Suprapubic skin (tissue), 4 donors: ENCODE results near the gene MMAB. TPM values are rescaled to one million over a fixed set of nuclear protein-coding genes. Genes with fewer than 3 reads are reported as not detected.

Experiments
- DNase-seq, 2 donors: peaks; one replicate each; pipeline ENCODE4 v3.0.0-alpha.2; 2019; ENCODE audit warnings: low spot score in 2 of 2
- H3K27ac ChIP-seq: fragments of 200-600 bp; sonication (generic); one replicate; pipeline ENCODE4 v1.5.1; 2019
- H3K27me3 ChIP-seq: fragments of 200-600 bp; sonication (generic); one replicate; pipeline ENCODE4 v1.5.1; 2019
- H3K36me3 ChIP-seq: fragments of 200-600 bp; sonication (generic); one replicate; pipeline ENCODE4 v1.5.1; 2019
- H3K4me1 ChIP-seq: fragments of 200-600 bp; sonication (generic); one replicate; pipeline ENCODE4 v1.5.1; 2019
- H3K4me3 ChIP-seq: fragments of 200-600 bp; sonication (generic); one replicate; pipeline ENCODE4 v1.5.1; 2019; ENCODE audit warnings: mild to moderate bottlenecking
- H3K9me3 ChIP-seq: fragments of 200-600 bp; sonication (generic); one replicate; pipeline ENCODE4 v1.5.1; 2019
- EP300 ChIP-seq: sonication (generic); formaldehyde crosslinking; IDR thresholded peaks from one replicate; pipeline ENCODE4 v1.6.1; 2017; ENCODE audit warnings: antibody characterized with exemption
- POLR2A ChIP-seq, 2 donors: fragments of 450-650 bp; IDR thresholded peaks; one replicate each; pipeline ENCODE4 v1.6.1; 2017; ENCODE audit warnings: antibody characterized with exemption in 2 of 2, mild to moderate bottlenecking in 2 of 2, moderate library complexity in 2 of 2
- POLR2AphosphoS5 ChIP-seq, 3 donors: sonication (generic); formaldehyde crosslinking; IDR thresholded peaks; one replicate each; pipeline ENCODE4 v1.6.1; 2017; ENCODE audit warnings: antibody characterized with exemption in 3 of 3
- WGBS: methylation state at CpG from one replicate; pipeline ENCODE4 v1.1.5; 2018; 5-methylcytosine and 5-hydroxymethylcytosine counted together
- total RNA-seq, 4 donors: library from RNA; depleted of rRNA; stranded (reverse); fragments of >200 nt; gene quantifications; one replicate each; pipeline ENCODE4 v1.1.0, GENCODE V29; 2016
- TF ChIP-seq, protein P1 (sequence below), 2 donors: fragments of 200-600 bp in 1 of 2; fragments of 450-650 bp in 1 of 2; sonication (generic) in 1 of 2; IDR thresholded peaks; one replicate each; pipeline ENCODE4 v1.5.1; 2016 to 2019; ENCODE audit warnings: antibody characterized with exemption in 2 of 2, mild to moderate bottlenecking in 1 of 2, moderate library complexity in 1 of 2

The MMAB gene
- total RNA-seq, 4 donors from 2014 or later, result 17.1 to 37.2 (median 24.5) TPM

DNA sequence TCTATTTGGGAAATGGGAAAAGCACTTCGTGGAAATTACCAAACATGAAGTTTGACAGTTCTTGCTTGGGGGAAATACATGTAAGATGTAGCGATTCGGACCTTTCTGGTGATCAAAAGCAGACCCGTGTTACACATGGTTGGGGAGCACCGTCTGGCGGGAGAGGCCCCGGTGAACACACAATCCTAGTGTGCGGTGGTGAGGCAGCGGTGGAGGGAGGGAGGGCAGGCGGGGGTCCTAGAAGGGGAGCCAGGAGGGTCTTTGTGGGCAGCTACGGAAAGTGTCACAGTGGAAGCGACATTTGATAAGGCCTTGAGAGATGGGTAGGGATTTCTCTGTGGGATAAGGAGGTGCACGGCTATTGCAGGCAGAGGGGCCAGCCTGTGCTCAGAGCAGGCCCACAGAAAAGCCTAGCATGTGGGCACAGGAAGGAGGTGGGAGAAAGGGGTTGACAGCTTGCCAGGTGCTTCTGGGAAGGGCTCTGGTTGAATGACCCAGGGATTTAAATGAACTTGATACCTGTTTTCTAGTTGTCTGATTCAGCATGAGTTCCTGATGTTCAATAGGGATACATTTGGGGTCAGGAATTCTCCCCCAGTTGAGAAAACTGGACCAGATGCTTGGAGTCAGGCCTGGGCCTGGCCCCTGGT lies 7.5 kb upstream of the MMAB start:
- H3K27me3 ChIP-seq, result no peaks in the 10 kb centered on the region
- H3K36me3 ChIP-seq, result peaks cover 70% of the 10 kb centered on the region
- DNase-seq, result no peak
- 89% methylated on average over 13 of the region's 13 CpGs for WGBS
- H3K9me3 ChIP-seq, result no peaks in the 10 kb centered on the region
- H3K4me1 ChIP-seq, result no peaks in the 10 kb centered on the region
- TF ChIP-seq EP300 (no peak), POLR2AphosphoS5 (IDR thresholded peaks at IDR 0.05) (no peak), POLR2A (IDR thresholded peaks at IDR 0.05) (no peak)
- H3K4me3 ChIP-seq, result no peak overlapping the region
- no peak overlapping the region for H3K27ac ChIP-seq

DNA sequence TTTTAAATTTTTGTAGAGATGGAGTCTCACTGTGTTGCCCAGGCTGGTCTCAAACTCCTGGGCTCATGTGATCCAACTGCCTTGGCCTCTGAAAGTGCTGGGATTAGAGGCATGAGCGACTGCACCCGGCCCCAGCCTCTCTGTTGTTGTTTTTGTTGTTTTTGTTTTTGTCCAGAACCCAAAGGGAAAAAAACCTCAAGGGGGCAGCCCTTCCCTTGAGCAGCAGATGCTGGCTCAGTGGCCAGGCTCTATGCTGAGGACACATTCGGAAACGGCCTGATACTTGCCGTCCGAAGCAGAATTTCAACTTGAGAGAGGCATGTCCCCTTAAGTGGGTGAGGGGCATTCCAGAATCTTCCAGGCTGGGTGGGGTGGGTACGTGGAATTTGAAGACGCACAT lies 7.0 kb upstream of the MMAB start:
- Histone ChIP-seq H3K27me3 (no peaks in the 10 kb centered on the region), H3K4me1 (no peaks in the 10 kb centered on the region), H3K4me3 (no peak overlapping the region), H3K27ac (no peak overlapping the region), H3K36me3 (peaks cover 69% of the 10 kb centered on the region), H3K9me3 (no peaks in the 10 kb centered on the region)
- 82% methylated on average over 8 of the region's 8 CpGs for WGBS
- no peak for DNase-seq
- TF ChIP-seq EP300 (no peak), POLR2A (IDR thresholded peaks at IDR 0.05) (no peak), POLR2AphosphoS5 (IDR thresholded peaks at IDR 0.05) (no peak)
- TF ChIP-seq, protein P1, sequence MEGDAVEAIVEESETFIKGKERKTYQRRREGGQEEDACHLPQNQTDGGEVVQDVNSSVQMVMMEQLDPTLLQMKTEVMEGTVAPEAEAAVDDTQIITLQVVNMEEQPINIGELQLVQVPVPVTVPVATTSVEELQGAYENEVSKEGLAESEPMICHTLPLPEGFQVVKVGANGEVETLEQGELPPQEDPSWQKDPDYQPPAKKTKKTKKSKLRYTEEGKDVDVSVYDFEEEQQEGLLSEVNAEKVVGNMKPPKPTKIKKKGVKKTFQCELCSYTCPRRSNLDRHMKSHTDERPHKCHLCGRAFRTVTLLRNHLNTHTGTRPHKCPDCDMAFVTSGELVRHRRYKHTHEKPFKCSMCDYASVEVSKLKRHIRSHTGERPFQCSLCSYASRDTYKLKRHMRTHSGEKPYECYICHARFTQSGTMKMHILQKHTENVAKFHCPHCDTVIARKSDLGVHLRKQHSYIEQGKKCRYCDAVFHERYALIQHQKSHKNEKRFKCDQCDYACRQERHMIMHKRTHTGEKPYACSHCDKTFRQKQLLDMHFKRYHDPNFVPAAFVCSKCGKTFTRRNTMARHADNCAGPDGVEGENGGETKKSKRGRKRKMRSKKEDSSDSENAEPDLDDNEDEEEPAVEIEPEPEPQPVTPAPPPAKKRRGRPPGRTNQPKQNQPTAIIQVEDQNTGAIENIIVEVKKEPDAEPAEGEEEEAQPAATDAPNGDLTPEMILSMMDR (IDR thresholded peaks at IDR 0.05), result no peak

DNA sequence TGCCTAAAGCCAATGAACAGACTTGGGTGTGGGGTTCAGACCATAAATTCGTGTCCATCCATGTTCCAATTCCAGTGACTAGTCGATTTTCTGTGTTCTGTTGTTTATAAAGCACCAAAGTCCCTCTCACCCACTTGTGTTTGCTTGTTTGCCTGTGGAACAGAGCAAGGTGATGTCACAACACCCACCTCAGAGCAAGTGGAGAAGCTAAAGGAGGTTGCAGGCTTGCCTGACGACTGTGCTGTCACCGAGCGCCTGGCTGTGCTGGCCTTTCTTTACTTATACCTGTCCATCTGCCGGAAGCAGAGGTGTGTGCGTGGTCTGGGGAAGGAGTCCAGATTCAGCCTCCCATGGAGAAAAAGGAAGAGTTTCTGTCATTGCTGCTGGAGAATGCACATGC lies 6.3 kb upstream of the MMAB start:
- H3K27me3 ChIP-seq, result no peaks in the 10 kb centered on the region
- peaks cover 67% of the 10 kb centered on the region for H3K36me3 ChIP-seq
- DNase-seq, result no peak
- peaks cover 4% of the 10 kb centered on the region for H3K4me1 ChIP-seq
- no peak overlapping the region for H3K4me3 ChIP-seq
- 96% methylated on average over 7 of the region's 7 CpGs for WGBS
- no peak overlapping the region for H3K27ac ChIP-seq
- TF ChIP-seq, protein P1 (IDR thresholded peaks at IDR 0.05), result no peak
- TF ChIP-seq POLR2AphosphoS5 (IDR thresholded peaks at IDR 0.05), result no peak
- TF ChIP-seq EP300, result no peak
- TF ChIP-seq POLR2A (IDR thresholded peaks at IDR 0.05), result no peak
- H3K9me3 ChIP-seq, result no peaks in the 10 kb centered on the region

DNA sequence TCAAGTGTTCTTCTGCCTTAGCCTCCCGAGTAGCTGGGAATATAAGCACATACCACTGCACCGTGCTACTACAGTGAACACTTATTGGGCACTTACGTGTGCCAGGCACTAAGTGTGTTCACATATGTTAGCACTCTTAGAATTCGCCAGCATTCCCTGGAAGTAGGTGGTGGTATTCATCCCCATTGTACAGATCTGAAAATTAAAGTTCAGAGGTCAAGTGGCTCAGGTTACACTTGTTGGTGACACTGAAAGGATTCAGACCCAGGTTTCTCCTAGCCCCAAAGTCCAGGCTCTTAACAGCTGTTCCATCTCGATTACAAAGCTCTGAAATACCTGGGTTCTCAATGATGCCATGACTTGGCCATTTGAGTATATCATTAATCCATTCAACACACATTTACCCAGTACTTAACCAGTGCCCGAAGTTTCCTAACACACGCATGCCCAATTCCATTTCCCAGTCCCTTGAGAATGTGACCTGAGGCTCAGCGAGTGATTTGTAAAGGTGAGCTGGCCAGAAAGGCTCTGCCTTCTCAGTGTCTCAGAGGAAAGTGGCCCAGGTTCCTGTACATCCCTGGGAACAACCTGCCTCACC lies 5.1 kb upstream of the MMAB start:
- H3K4me3 ChIP-seq, result no peak overlapping the region
- H3K4me1 ChIP-seq, result peaks cover 13% of the 10 kb centered on the region
- no peak overlapping the region for H3K27ac ChIP-seq
- 87% methylated on average over 8 of the region's 8 CpGs for WGBS
- no peaks in the 10 kb centered on the region for H3K27me3 ChIP-seq
- H3K9me3 ChIP-seq, result no peaks in the 10 kb centered on the region
- DNase-seq, result no peak
- peaks cover 64% of the 10 kb centered on the region for H3K36me3 ChIP-seq
- TF ChIP-seq EP300 (no peak), POLR2AphosphoS5 (IDR thresholded peaks at IDR 0.05) (no peak), POLR2A (IDR thresholded peaks at IDR 0.05) (no peak)
- TF ChIP-seq, protein P1 (IDR thresholded peaks at IDR 0.05), result no peak

DNA sequence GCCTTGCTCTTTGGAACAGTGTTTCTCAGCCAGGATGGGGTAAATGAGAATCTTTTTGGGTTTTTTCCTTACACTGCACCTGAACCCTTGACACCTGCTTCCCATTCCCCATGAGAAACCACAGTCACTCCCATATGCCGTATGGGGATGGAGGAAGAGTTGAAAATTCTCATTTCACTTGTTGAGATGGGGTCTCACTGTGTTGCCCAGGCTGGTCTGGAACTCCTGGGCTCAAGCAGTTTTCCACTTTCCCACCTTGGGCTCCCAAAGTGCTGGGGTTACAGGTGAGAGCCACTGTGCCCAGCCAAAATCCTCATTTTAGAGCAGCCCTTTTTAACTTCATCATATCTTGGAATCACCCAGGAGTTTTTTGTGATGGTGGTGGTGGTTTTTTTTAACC lies 4.0 kb upstream of the MMAB start:
- Histone ChIP-seq H3K27me3 (no peaks in the 10 kb centered on the region), H3K9me3 (no peaks in the 10 kb centered on the region), H3K36me3 (peaks cover 60% of the 10 kb centered on the region), H3K4me1 (peaks cover 20% of the 10 kb centered on the region), H3K4me3 (no peak overlapping the region), H3K27ac (no peak overlapping the region)
- no peak for DNase-seq
- WGBS, result 100% methylated on average over 1 of the region's 1 CpG
- TF ChIP-seq EP300, result no peak
- no peak for TF ChIP-seq POLR2A (IDR thresholded peaks at IDR 0.05)
- no peak for TF ChIP-seq POLR2AphosphoS5 (IDR thresholded peaks at IDR 0.05)
- TF ChIP-seq, protein P1 (IDR thresholded peaks at IDR 0.05), result no peak
